H9 (cell line): ENCODE data around the gene TBCK. TPM values are rescaled to one million over a fixed set of nuclear protein-coding genes. Genes with fewer than 3 reads are reported as not detected.

Source experiments
- DNase-seq: peaks from one replicate; pipeline ENCODE4 v3.0.0-alpha.2; 2017
- H2AFZ ChIP-seq: one replicate; pipeline ENCODE4 v1.6.1; 2013; ENCODE audit warnings: mild to moderate bottlenecking, low read length, control low read depth, moderate library complexity
- H2AK5ac ChIP-seq: 2 replicates; pipeline ENCODE4 v1.6.1; 2013; ENCODE audit warnings: low read length, control low read depth, mixed read lengths; ENCODE audit not compliant: insufficient read length
- H2BK120ac ChIP-seq: one replicate; pipeline ENCODE4 v1.6.1; 2013; ENCODE audit warnings: low read depth, mild to moderate bottlenecking, low read length, control low read depth, inconsistent platforms; ENCODE audit not compliant: poor library complexity, severe bottlenecking
- H2BK12ac ChIP-seq: 2 replicates; pipeline ENCODE4 v1.6.1; 2013; ENCODE audit warnings: low read length, control low read depth, mixed read lengths, low read depth; ENCODE audit not compliant: insufficient read length
- H2BK15ac ChIP-seq: 2 replicates; pipeline ENCODE4 v1.6.1; 2013; ENCODE audit warnings: low read depth, low read length, control low read depth
- H2BK20ac ChIP-seq: one replicate; pipeline ENCODE4 v1.6.1; 2013; ENCODE audit warnings: low read depth, mild to moderate bottlenecking, low read length, control low read depth, inconsistent platforms; ENCODE audit not compliant: poor library complexity, severe bottlenecking
- H2BK5ac ChIP-seq: 2 replicates; pipeline ENCODE4 v1.6.1; 2013; ENCODE audit warnings: low read length, control low read depth, mixed read lengths; ENCODE audit not compliant: insufficient read length
- H3K14ac ChIP-seq: 2 replicates; pipeline ENCODE4 v1.6.1; 2013; ENCODE audit warnings: low read length, control low read depth; ENCODE audit not compliant: insufficient read depth
- H3K18ac ChIP-seq: 2 replicates; pipeline ENCODE4 v1.6.1; 2013; ENCODE audit warnings: low read depth, mild to moderate bottlenecking, mixed read lengths, low read length, control low read depth; ENCODE audit not compliant: insufficient read length
- H3K23ac ChIP-seq: 2 replicates; pipeline ENCODE4 v1.6.1; 2013; ENCODE audit warnings: low read length, control low read depth, mixed read lengths, low read depth; ENCODE audit not compliant: insufficient read length
- H3K23me2 ChIP-seq: 2 replicates; pipeline ENCODE4 v1.6.1; 2013; ENCODE audit warnings: low read depth, mild to moderate bottlenecking, mixed read lengths, low read length, control low read depth; ENCODE audit not compliant: insufficient read length, poor library complexity, severe bottlenecking
- H3K27ac ChIP-seq: 2 replicates; pipeline ENCODE4 v1.5.1; 2013; ENCODE audit warnings: low read length, control low read depth, mixed read lengths, low read depth; ENCODE audit not compliant: insufficient read length
- H3K27me3 ChIP-seq: 2 replicates; pipeline ENCODE4 v1.6.1; 2013; ENCODE audit warnings: low read length, control low read depth, inconsistent platforms; ENCODE audit not compliant: insufficient read depth
- H3K4ac ChIP-seq: 2 replicates; pipeline ENCODE4 v1.6.1; 2013; ENCODE audit warnings: low read depth, mild to moderate bottlenecking, control low read depth, inconsistent platforms, low read length, moderate library complexity
- H3K4me1 ChIP-seq: 2 replicates; pipeline ENCODE4 v1.6.1; 2013; ENCODE audit warnings: low read length, control low read depth, inconsistent platforms; ENCODE audit not compliant: insufficient read depth
- H3K4me2 ChIP-seq: 2 replicates; pipeline ENCODE4 v1.6.1; 2013; ENCODE audit warnings: low read length, control low read depth, mixed read lengths; ENCODE audit not compliant: insufficient read length, insufficient read depth
- H3K56ac ChIP-seq: 2 replicates; pipeline ENCODE4 v1.6.1; 2013; ENCODE audit warnings: low read depth, mild to moderate bottlenecking, mixed read lengths, low read length, control low read depth; ENCODE audit not compliant: insufficient read length
- H3K79me1 ChIP-seq: 2 replicates; pipeline ENCODE4 v1.6.1; 2013; ENCODE audit warnings: low read depth, mild to moderate bottlenecking, moderate library complexity, low read length, control low read depth, inconsistent platforms; ENCODE audit not compliant: insufficient read depth, poor library complexity, severe bottlenecking
- H3K79me2 ChIP-seq: 2 replicates; pipeline ENCODE4 v1.6.1; 2013; ENCODE audit warnings: low read length, control low read depth, inconsistent platforms; ENCODE audit not compliant: insufficient read depth
- H3K9ac ChIP-seq: 2 replicates; pipeline ENCODE4 v1.6.1; 2013; ENCODE audit warnings: low read length, control low read depth, mixed read lengths; ENCODE audit not compliant: insufficient read length; ENCODE audit errors: extremely low read depth
- H3K9me3 ChIP-seq: one replicate; pipeline ENCODE4 v1.6.1; 2013; ENCODE audit warnings: low read depth, low read length, inconsistent platforms; ENCODE audit not compliant: control insufficient read depth
- H3T11ph ChIP-seq: one replicate; pipeline ENCODE4 v1.6.1; 2013; ENCODE audit warnings: mild to moderate bottlenecking, low read length, control low read depth, inconsistent platforms
- H4K20me1 ChIP-seq: one replicate; pipeline ENCODE4 v1.6.1; 2013; ENCODE audit not compliant: control insufficient read depth, insufficient read length, insufficient read depth
- H4K5ac ChIP-seq: 2 replicates; pipeline ENCODE4 v1.6.1; 2013; ENCODE audit warnings: low read depth, mild to moderate bottlenecking, mixed read lengths, low read length, control low read depth; ENCODE audit not compliant: insufficient read length
- H4K8ac ChIP-seq: replicated peaks from 2 replicates; pipeline ENCODE4 v1.6.1; 2013; ENCODE audit warnings: low read length, control low read depth, mixed read lengths, low read depth; ENCODE audit not compliant: insufficient read length
- H4K91ac ChIP-seq: 2 replicates; pipeline ENCODE4 v1.6.1; 2013; ENCODE audit warnings: low read depth, mild to moderate bottlenecking, moderate library complexity, mixed read lengths, low read length, control low read depth; ENCODE audit not compliant: insufficient read length
- H3K27ac Mint-ChIP-seq, 3 experiments: 2 replicates in 2 of 3; 3 replicates in 1 of 3; pipeline ENCODE4 v1.8.0; 2020 to 2021; ENCODE audit warnings: mixed read lengths in 3 of 3, mild to moderate bottlenecking in 1 of 3, moderate library complexity in 1 of 3
- H3K27me3 Mint-ChIP-seq: 2 replicates; pipeline ENCODE4 v1.8.0; 2021; ENCODE audit warnings: low read depth, mild to moderate bottlenecking, moderate library complexity, mixed read lengths
- H3K36me3 Mint-ChIP-seq, 3 experiments: 2 replicates in 2 of 3; 3 replicates in 1 of 3; pipeline ENCODE4 v1.8.0; 2020 to 2021; ENCODE audit warnings: low read depth in 3 of 3, mixed read lengths in 3 of 3; ENCODE audit not compliant: insufficient read depth in 1 of 3
- H3K4me1 Mint-ChIP-seq, 2 experiments: 2 replicates each; pipeline ENCODE4 v1.8.0; 2020; ENCODE audit warnings: mixed read lengths in 2 of 2
- H3K4me3 Mint-ChIP-seq, 2 experiments: 2 replicates in 1 of 2; 3 replicates in 1 of 2; pipeline ENCODE4 v1.8.0; 2020 to 2021; ENCODE audit warnings: mild to moderate bottlenecking in 2 of 2, mixed read lengths in 2 of 2, moderate library complexity in 1 of 2
- H3K9me3 Mint-ChIP-seq, 2 experiments: 2 replicates in 1 of 2; 3 replicates in 1 of 2; pipeline ENCODE4 v1.8.0; 2020; ENCODE audit warnings: mild to moderate bottlenecking in 2 of 2, mixed read lengths in 2 of 2, moderate library complexity in 1 of 2
- WGBS: extraction: QIAGEN DNeasy Blood & Tissue Kit; methylation state at CpG from one replicate; pipeline ENCODE4 v1.1.7; 2013; ENCODE audit warnings: missing lambda C conversion rate, low lambda C conversion rate, mixed read lengths; ENCODE audit not compliant: insufficient read length; ENCODE audit errors: extremely low coverage; 5-methylcytosine and 5-hydroxymethylcytosine counted together
- total RNA-seq: library from RNA; stranded (reverse); gene quantifications from 2 replicates; pipeline ENCODE4 v1.2.1, GENCODE V29; 2021
- TF ChIP-seq, protein P1 (sequence below): fragments of 200-600 bp; sonication (generic); conservative IDR thresholded peaks from 3 replicates; pipeline ENCODE4 v1.8.0; 2021; ENCODE audit warnings: antibody characterized with exemption, mild to moderate bottlenecking

TBCK gene
- total RNA-seq, 1 experiment from 2014 or later: 22.1 TPM

DNA sequence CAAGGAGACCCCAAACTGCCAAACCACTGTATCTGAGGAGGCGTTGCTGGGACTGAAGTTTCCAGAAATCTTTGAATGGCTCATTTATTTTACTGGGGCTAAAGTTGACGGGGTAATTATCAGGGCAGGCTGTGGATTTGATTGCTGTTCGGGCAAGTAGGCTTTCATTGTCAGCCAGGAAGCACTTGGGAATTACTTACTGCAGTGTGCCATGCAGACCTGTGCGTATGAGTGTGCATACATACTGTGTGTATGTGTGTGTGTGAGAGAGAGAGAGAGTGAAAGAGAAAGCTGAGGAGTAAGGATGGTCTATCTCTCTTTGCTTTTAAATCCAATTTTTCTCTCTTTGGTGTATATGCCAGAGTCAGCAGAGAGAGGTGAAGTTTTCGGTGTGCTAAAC lies 298.0 kb downstream of the TBCK start:
- peaks cover 1% of the 10 kb centered on the region; the same call in 1 of the 2 replicates for H3K27me3 Mint-ChIP-seq
- Histone ChIP-seq H3K4me2 (no peak overlapping the region), H2BK15ac (no peak overlapping the region), H4K8ac (no peak overlapping the region), H3K9ac (no peak overlapping the region), H4K5ac (no peak overlapping the region), H2AK5ac (no peak overlapping the region), H2BK5ac (no peak overlapping the region), H3K14ac (no peak overlapping the region), H3K27me3 (no peaks in the 10 kb centered on the region), H3K18ac (no peak overlapping the region), H3K23me2 (no peaks in the 10 kb centered on the region), H3K4ac (no peak overlapping the region), H3T11ph (no peak overlapping the region), H2BK20ac (no peak overlapping the region), H3K9me3 (no peaks in the 10 kb centered on the region), H2BK120ac (no peak overlapping the region), H3K56ac (no peak overlapping the region), H2BK12ac (no peak overlapping the region), H3K79me1 (no peaks in the 10 kb centered on the region), H4K91ac (no peak overlapping the region), H3K23ac (no peak overlapping the region), H4K20me1 (no peaks in the 10 kb centered on the region), H2AFZ (no peak overlapping the region), H3K27ac (no peak overlapping the region), H3K79me2 (no peaks in the 10 kb centered on the region), H3K4me1 (no peaks in the 10 kb centered on the region)
- H3K4me3 Mint-ChIP-seq: no peak overlapping the region
- WGBS: no CpG with 5 or more reads among the region's 5 CpGs
- no peaks in the 10 kb centered on the region for H3K4me1 Mint-ChIP-seq
- no peak for DNase-seq
- no peak overlapping the region for H3K27ac Mint-ChIP-seq
- H3K9me3 Mint-ChIP-seq: peaks cover 6 to 7% of the 10 kb centered on the region in 2 experiments; a peak in 4 of 5 replicates
- peaks cover 0 to 7% (median 3%) of the 10 kb centered on the region in 3 experiments; a peak in 3 of 7 replicates for H3K36me3 Mint-ChIP-seq
- TF ChIP-seq, protein P1, sequence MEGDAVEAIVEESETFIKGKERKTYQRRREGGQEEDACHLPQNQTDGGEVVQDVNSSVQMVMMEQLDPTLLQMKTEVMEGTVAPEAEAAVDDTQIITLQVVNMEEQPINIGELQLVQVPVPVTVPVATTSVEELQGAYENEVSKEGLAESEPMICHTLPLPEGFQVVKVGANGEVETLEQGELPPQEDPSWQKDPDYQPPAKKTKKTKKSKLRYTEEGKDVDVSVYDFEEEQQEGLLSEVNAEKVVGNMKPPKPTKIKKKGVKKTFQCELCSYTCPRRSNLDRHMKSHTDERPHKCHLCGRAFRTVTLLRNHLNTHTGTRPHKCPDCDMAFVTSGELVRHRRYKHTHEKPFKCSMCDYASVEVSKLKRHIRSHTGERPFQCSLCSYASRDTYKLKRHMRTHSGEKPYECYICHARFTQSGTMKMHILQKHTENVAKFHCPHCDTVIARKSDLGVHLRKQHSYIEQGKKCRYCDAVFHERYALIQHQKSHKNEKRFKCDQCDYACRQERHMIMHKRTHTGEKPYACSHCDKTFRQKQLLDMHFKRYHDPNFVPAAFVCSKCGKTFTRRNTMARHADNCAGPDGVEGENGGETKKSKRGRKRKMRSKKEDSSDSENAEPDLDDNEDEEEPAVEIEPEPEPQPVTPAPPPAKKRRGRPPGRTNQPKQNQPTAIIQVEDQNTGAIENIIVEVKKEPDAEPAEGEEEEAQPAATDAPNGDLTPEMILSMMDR: no peak
